Activated CD4-positive, alpha-beta T cell treated with anti-CD3 and anti-CD28 coated beads, Interleukin-2, amount 10 ng/mL, durations not matched to agents 24 days and 14 days (primary cell): ENCODE results near the gene KIZ. TPM values are rescaled to one million over a fixed set of nuclear protein-coding genes. Genes with fewer than 3 reads are reported as not detected.

Source experiments
- DNase-seq: peaks from one replicate; pipeline ENCODE4 v3.0.0; 2022
- H3K27ac Mint-ChIP-seq: one replicate; pipeline ENCODE4 v1.8.0; 2022; ENCODE audit warnings: mild to moderate bottlenecking, mixed read lengths
- H3K27me3 Mint-ChIP-seq: one replicate; pipeline ENCODE4 v1.8.0; 2022; ENCODE audit warnings: mixed read lengths
- H3K36me3 Mint-ChIP-seq: one replicate; pipeline ENCODE4 v1.8.0; 2022; ENCODE audit warnings: low read depth, mild to moderate bottlenecking, mixed read lengths
- H3K4me1 Mint-ChIP-seq: one replicate; pipeline ENCODE4 v1.8.0; 2021; ENCODE audit warnings: mixed read lengths
- H3K4me3 Mint-ChIP-seq: one replicate; pipeline ENCODE4 v1.8.0; 2022; ENCODE audit warnings: mild to moderate bottlenecking, moderate library complexity, mixed read lengths
- H3K9me3 Mint-ChIP-seq: one replicate; pipeline ENCODE4 v1.8.0; 2021; ENCODE audit warnings: mixed read lengths
- intact Hi-C: fragments of 100-400 bp; cut with micrococcal nuclease; formaldehyde crosslinking; loops from one replicate; pipeline ENCODE4 v1.15.1; 2023
- total RNA-seq: library from RNA; stranded (reverse); gene quantifications from 2 replicates; pipeline ENCODE4 v1.2.3, GENCODE V29; 2022

Gene KIZ
- total RNA-seq, 1 donor from 2014 or later = 9.3 TPM

GRCh38 chr20:21265261-21266190, 139.6 kb downstream of the KIZ start:
- intact Hi-C loops = no loop called here
- Mint-ChIP-seq H3K36me3 (no peaks in the 10 kb centered on the region), H3K9me3 (no peaks in the 10 kb centered on the region), H3K4me3 (no peak overlapping the region), H3K27me3 (peaks cover 2% of the 10 kb centered on the region), H3K4me1 (no peaks in the 10 kb centered on the region), H3K27ac (no peak overlapping the region)
- DNase-seq = no peak

GRCh38 chr20:21266191-21266536, 140.3 kb downstream of the KIZ start:
- Mint-ChIP-seq H3K36me3 (no peaks in the 10 kb centered on the region), H3K4me3 (no peak overlapping the region), H3K27ac (no peak overlapping the region), H3K9me3 (no peaks in the 10 kb centered on the region), H3K4me1 (no peaks in the 10 kb centered on the region), H3K27me3 (peaks cover 2% of the 10 kb centered on the region)
- intact Hi-C loops = no loop called here
- no peak for DNase-seq

DNA sequence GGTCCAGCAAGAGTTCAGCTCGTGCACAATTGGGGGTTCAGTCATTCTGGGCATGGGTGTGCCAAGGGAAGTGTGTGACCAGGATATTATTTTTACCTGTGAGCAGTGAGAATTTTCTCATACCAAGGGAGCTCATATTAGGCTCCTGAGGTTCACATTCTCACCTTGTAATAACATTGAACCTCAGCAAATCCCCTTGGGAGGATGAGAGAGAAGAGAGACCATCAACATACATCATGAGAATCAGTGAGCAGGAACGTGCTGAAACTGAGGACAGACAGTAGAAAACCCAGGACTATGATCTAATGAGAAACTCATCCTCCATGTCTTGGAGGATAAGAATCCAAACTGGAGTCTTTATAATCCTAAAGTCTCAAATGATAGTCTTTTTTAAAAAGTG, 143.9 kb downstream of the KIZ start:
- Mint-ChIP-seq H3K27me3 (peaks cover 6% of the 10 kb centered on the region), H3K4me3 (no peak overlapping the region), H3K36me3 (no peaks in the 10 kb centered on the region), H3K4me1 (no peaks in the 10 kb centered on the region), H3K27ac (no peak overlapping the region), H3K9me3 (no peaks in the 10 kb centered on the region)
- intact Hi-C loops = no loop called here
- no peak for DNase-seq

- no peak for DNase-seq
- H3K36me3 Mint-ChIP-seq = no peaks in the 10 kb centered on the region
- H3K27ac Mint-ChIP-seq = no peak overlapping the region
- H3K4me3 Mint-ChIP-seq = no peak overlapping the region
- H3K9me3 Mint-ChIP-seq = no peaks in the 10 kb centered on the region
- no peaks in the 10 kb centered on the region for H3K4me1 Mint-ChIP-seq
- intact Hi-C loops = no loop called here
- peaks cover 6% of the 10 kb centered on the region for H3K27me3 Mint-ChIP-seq
These were observed 144.9 kb downstream of the KIZ start for GRCh38 chr20:21270806-21271205.

DNA sequence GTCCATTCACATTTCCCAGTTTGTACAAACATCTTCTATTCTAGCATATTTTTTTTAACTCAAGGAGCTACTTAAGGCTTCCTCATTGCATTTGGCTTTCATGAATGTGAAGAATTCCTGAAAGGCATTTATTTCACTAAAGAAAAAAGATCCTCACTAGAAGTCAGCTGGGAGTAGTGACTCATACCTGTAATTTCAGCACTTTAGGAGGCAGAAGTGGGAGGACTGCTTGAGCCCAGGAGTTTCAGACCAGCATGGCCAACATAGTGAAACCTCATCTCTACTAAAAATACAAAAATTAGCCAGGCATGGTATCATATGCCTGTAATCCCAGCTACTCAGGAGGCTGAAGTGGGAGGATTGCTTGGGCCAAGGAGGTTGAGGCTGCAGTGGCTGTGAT, 146.4 kb downstream of the KIZ start:
- no peak for DNase-seq
- H3K27ac Mint-ChIP-seq = no peak overlapping the region
- peaks cover 6% of the 10 kb centered on the region for H3K27me3 Mint-ChIP-seq
- no peaks in the 10 kb centered on the region for H3K36me3 Mint-ChIP-seq
- no peaks in the 10 kb centered on the region for H3K9me3 Mint-ChIP-seq
- no peak overlapping the region for H3K4me3 Mint-ChIP-seq
- H3K4me1 Mint-ChIP-seq = no peaks in the 10 kb centered on the region
- intact Hi-C loops = no loop called here

- no peaks in the 10 kb centered on the region for H3K36me3 Mint-ChIP-seq
- no peak overlapping the region for H3K4me3 Mint-ChIP-seq
- intact Hi-C loops = no loop called here
- H3K4me1 Mint-ChIP-seq = no peaks in the 10 kb centered on the region
- no peak for DNase-seq
- no peaks in the 10 kb centered on the region for H3K9me3 Mint-ChIP-seq
- no peak overlapping the region for H3K27ac Mint-ChIP-seq
- H3K27me3 Mint-ChIP-seq = peaks cover 6% of the 10 kb centered on the region
These were observed 146.8 kb downstream of the KIZ start for GRCh38 chr20:21272679-21273078.

GRCh38 chr20:21273755-21274386, 148.0 kb downstream of the KIZ start:
- H3K9me3 Mint-ChIP-seq = no peaks in the 10 kb centered on the region
- no peaks in the 10 kb centered on the region for H3K36me3 Mint-ChIP-seq
- H3K27ac Mint-ChIP-seq = no peak overlapping the region
- no peaks in the 10 kb centered on the region for H3K4me1 Mint-ChIP-seq
- peaks cover 13% of the 10 kb centered on the region for H3K27me3 Mint-ChIP-seq
- H3K4me3 Mint-ChIP-seq = no peak overlapping the region
- intact Hi-C loops = no loop called here
- DNase-seq = no peak

- intact Hi-C loops = no loop called here
- Mint-ChIP-seq H3K27me3 (peaks cover 20% of the 10 kb centered on the region), H3K4me1 (no peaks in the 10 kb centered on the region), H3K4me3 (no peak overlapping the region), H3K36me3 (no peaks in the 10 kb centered on the region), H3K9me3 (no peaks in the 10 kb centered on the region), H3K27ac (no peak overlapping the region)
- DNase-seq = no peak
These were observed 152.9 kb downstream of the KIZ start for GRCh38 chr20:21278829-21279228.

- H3K4me3 Mint-ChIP-seq = no peak overlapping the region
- no peak for DNase-seq
- H3K36me3 Mint-ChIP-seq = no peaks in the 10 kb centered on the region
- no peaks in the 10 kb centered on the region for H3K9me3 Mint-ChIP-seq
- intact Hi-C loops = no loop called here
- H3K4me1 Mint-ChIP-seq = no peaks in the 10 kb centered on the region
- H3K27me3 Mint-ChIP-seq = peaks cover 20% of the 10 kb centered on the region
- H3K27ac Mint-ChIP-seq = no peak overlapping the region
These were observed 154.0 kb downstream of the KIZ start for GRCh38 chr20:21279706-21280521.

DNA sequence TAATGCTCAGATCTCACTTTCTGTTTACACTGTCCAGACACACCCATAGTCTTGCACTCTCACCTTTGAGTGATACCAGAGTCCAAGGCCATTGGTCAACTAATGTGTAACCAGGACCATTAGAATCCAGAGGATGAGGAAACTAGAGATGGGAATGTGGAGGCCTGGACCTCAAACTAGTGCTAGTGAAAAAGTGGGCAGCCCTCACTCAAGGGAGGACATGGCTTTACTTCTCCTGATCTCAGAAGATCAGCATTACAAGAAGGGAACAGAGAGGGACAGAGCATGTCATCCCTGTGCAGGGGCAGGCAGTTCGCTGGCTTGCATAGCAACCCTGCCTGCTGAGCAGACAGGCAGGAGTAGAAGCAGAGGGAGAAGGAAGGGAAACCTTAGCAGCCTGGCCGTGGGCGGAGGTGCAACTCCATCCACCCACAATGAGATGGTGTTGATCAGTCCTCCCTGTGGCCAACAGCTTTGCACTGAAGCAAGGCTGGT, 154.7 kb downstream of the KIZ start:
- Mint-ChIP-seq H3K4me3 (no peak overlapping the region), H3K4me1 (no peaks in the 10 kb centered on the region), H3K27ac (no peak overlapping the region), H3K27me3 (peaks cover 20% of the 10 kb centered on the region), H3K9me3 (peaks cover 2% of the 10 kb centered on the region), H3K36me3 (no peaks in the 10 kb centered on the region)
- intact Hi-C loops = no loop called here
- DNase-seq = no peak

DNA sequence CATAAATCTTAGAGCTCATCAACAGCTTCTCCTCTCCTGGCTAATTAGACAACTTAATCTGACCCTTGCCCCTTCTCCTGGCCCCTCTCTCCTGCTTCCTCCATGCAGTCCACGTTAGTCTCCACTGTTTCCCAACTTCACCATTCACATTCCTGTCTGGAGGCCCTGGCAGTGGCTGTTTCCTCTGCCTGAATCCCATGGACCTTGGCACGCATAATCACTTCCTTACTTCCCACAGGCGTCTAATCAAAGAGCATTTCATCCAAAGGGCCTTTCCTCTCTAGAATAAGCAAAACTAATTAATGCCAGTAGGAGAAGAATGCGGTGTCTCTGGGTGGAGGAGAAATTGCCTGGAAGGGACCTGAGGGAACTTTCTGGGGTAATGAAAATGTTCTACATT, 160.9 kb downstream of the KIZ start:
- H3K4me1 Mint-ChIP-seq = no peaks in the 10 kb centered on the region
- intact Hi-C loops = no loop called here
- no peaks in the 10 kb centered on the region for H3K36me3 Mint-ChIP-seq
- H3K27ac Mint-ChIP-seq = no peak overlapping the region
- DNase-seq = no peak
- H3K9me3 Mint-ChIP-seq = peaks cover 6% of the 10 kb centered on the region
- peaks cover 22% of the 10 kb centered on the region for H3K27me3 Mint-ChIP-seq
- H3K4me3 Mint-ChIP-seq = no peak overlapping the region

DNA sequence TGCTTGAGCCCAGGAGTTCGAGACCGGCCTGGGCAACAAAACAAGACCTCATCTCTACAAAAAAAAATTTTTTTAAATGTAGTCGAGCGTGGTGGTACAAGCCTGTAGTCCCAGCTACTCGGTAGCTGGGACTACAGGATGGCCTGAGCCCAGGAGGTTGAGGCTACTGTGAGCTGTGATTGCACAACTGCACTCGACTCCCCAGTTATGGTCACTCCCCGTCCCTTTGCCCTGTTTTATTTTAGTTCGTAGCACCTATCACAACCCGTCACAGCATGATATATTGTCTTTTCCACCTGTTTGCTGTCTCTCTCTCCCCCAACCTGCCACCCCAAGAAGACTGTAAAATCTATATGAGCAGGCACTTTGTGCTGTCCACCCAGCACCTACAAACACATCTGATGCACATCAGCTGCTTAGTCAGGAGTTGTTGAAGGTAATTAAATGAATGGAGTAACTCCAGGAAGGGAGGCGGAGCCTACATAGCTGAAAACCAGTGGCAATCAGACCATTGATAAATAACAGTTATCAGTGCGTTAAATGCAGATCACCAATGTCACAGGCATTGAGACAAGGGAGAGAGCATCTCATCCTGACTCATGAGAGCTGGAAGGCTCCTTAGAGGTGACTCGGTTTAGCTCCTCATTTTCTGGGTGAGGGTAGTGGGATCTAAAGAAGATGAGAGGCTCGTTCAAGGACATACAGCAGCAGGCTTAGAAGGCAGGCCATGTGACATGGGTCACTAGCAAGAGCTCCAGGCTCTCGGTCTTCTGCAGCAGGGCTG, 162.9 kb downstream of the KIZ start:
- Mint-ChIP-seq H3K4me3 (no peak overlapping the region), H3K27ac (no peak overlapping the region), H3K36me3 (no peaks in the 10 kb centered on the region), H3K27me3 (peaks cover 20% of the 10 kb centered on the region), H3K9me3 (peaks cover 6% of the 10 kb centered on the region), H3K4me1 (no peaks in the 10 kb centered on the region)
- no peak for DNase-seq
- intact Hi-C loops = no loop called here

DNA sequence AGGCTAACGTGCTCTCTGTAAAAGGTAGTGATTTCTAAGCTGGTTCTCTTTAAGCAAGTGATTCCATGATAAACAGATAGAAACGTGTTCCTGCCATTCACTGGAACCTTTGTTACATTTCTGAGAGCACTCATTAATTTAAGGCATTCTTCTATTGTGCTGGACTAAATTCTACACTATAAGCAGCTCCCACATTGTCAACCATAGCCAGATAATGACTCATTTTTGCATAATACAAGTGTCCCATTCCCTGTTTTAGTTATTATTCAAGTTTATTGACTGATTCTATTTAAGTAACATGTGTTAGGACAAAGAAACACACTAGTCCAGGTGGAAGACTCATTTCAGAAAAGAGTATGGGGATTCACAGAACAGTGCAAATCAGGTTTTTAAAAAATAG, 163.8 kb downstream of the KIZ start:
- Mint-ChIP-seq H3K9me3 (peaks cover 6% of the 10 kb centered on the region), H3K27ac (no peak overlapping the region), H3K4me3 (no peak overlapping the region), H3K4me1 (no peaks in the 10 kb centered on the region), H3K36me3 (no peaks in the 10 kb centered on the region), H3K27me3 (peaks cover 22% of the 10 kb centered on the region)
- intact Hi-C loops = no loop called here
- DNase-seq = no peak
